GM08714 (cell line): Measurements from ENCODE around the gene GPR15.
A peak's percentile ranks its signal among the peaks of the same experiment; 100 is the strongest.

Source experiments
- H3K4me3 ChIP-seq: fragments of 200-500 bp; sonication (Bioruptor generic); 2 replicates; pipeline ENCODE4 v1.5.1; 2014; ENCODE audit warnings: mild to moderate bottlenecking, low read length, inconsistent platforms
- ZNF274 ChIP-seq: IDR thresholded peaks from 2 replicates; pipeline ENCODE4 v1.6.1; 2012; ENCODE audit warnings: mild to moderate bottlenecking, low read depth, low read length

The GPR15 gene

DNA sequence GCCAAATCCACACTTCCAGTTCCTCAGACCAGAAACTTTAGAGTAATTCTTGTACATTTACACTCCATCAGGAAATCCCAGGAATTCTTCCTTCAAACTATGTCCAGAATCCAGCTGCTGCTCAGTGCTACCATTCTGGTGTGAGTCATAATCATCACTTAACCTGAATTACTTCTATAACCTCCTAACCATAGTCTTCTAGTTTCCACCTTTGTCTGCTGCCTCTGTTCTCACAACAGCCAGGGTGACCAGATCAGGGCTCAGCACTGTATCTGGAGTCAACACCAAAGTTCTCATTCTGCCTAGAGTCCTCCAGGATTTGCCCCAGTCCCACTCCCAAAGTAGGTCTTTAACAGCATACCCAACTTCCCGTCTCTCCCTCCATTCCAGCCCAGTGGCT is 12.4 kb upstream of the GPR15 start:
- no peak overlapping the region for H3K4me3 ChIP-seq
- no peak for TF ChIP-seq ZNF274

DNA sequence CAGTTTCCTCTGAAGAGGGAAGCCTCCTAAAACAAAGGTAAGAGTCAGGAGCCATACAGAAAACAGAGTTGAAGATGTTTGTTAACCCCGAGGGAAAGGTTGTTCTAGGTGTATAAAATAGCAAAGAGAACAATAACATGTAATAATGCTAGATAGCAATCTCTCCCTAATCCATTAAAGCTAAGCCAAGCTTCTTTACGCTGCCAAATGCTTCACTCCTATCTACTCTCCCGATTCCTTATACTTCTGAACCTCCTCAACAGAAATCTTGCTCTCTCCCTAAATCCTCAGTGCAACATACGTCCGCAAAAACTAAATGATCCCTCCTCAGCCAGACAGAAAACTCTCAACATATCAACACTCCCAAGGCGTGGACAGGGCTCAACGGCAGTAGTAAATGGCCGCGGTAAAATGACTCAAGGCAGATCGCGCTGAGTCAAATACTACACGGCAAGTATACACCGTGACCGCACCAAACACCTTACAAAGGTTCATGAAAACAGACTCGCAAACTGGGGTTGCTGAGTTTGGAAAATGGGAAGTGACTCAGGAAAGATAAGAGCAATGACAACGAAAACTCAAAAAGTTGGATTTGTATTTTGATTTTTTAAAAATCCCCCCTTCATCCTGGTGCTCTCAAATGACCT is 9.8 kb upstream of the GPR15 start:
- peak overlapping the region; percentile 98 for H3K4me3 ChIP-seq
- no peak for TF ChIP-seq ZNF274

DNA sequence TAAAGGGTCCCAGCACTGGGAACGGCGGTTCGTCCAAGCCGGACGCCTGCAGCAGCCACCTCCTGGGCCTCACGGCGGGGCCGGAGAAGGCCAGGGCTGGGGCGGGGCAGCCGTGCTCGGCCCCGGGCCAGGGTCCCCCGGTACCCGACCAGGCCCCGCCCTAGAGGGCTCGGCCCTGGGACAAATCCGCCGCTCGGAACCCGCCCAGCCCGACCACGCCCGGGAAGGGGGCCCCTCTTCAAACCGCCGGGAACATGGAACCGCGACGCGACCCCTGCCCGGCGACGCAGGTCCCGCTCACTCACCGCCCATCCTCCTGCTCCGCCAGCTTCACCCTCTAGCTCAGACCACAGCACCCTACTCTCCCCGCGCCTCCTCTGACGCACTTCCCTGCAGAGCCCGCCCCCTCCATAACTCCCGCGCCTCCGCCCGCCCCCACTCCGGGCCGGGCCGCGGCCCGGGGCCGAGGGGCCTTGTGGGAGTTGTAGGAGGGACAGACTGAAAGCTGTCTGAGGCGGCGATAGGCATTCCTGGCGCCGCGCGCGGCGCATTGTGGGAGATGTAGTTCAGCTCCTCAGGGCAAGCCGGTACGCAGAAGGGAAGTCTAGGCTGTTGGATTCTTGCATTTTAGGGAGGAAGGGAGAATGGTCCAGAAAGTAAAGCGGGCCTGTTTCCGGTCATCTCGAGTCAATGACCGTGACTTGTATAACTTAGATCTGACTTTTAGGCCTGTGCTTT is 9.1 kb upstream of the GPR15 start, which contains the start of gene CLDND1:
Gene CLDND1 (minus strand): TSS at position 359 of the 738 bp plus-strand sequence. CDS start 1,478 bp downstream, outside the sequence.
- TF ChIP-seq ZNF274 = no peak
- peak within 1 kb of the TSS; percentile 98 for H3K4me3 ChIP-seq

DNA sequence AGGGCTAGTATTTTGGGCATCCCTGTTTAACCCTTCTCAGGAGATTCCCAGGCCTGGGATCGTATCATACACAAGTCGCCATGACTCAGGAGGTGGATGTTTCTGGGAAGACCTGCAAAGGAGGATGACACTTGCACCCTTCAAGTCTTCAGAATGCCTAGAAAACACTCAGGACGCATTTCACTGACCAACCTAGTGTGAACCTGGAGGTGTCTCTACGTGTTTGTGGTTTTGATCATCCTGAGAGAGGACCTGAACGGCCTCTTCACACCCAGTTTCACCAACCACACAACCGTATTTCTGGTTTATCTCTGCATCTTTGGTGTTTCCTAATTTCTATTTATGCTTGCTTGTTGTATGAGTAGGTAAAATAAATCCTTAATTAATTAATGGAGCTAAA is 6.3 kb upstream of the GPR15 start:
- H3K4me3 ChIP-seq = peak overlapping the region; percentile 15

DNA sequence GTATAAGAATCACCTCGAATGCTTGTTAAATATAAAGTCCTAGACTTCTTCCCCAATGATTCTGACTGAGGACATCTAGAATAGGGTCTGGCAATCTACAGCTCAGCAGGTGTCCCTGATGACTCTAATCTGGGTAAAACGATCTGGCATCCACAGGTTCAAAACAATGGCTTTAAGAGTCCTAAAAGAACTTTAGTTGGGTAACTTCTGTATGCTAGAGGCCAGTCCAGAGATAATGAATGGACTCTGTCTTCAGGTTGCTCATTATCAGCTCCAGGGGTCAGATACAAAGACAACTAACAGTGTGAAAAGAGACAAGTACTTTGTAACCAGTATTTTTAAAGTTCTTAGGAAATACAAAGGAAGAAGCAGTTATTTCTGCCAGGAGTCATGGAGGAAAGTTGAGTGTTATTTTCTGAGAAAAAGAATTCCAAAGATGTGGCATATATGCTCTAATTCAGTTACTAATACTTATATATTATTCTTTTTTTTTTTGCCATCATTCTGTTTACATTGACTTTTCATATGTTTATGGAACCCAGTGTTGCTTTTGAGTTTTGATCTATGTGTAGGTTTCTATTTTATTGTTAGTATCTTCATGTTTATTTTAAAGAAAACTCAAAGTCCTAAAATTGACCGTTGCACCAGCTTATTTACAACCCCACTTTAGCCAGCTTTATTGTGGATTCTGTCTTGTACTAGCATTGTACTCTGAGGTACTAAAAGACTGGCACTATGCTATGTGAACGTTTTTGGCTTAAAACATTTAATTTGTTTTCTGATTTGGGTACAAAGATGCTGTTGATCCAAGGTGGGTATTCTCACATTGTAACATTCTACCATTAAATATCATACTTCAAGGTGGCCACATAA is 3.1 kb upstream of the GPR15 start:
- H3K4me3 ChIP-seq = peak overlapping the region; percentile 91
- no peak for TF ChIP-seq ZNF274

More for the DNA sequence above, 6.3 kb upstream of the GPR15 start:
- TF ChIP-seq ZNF274 = no peak

DNA sequence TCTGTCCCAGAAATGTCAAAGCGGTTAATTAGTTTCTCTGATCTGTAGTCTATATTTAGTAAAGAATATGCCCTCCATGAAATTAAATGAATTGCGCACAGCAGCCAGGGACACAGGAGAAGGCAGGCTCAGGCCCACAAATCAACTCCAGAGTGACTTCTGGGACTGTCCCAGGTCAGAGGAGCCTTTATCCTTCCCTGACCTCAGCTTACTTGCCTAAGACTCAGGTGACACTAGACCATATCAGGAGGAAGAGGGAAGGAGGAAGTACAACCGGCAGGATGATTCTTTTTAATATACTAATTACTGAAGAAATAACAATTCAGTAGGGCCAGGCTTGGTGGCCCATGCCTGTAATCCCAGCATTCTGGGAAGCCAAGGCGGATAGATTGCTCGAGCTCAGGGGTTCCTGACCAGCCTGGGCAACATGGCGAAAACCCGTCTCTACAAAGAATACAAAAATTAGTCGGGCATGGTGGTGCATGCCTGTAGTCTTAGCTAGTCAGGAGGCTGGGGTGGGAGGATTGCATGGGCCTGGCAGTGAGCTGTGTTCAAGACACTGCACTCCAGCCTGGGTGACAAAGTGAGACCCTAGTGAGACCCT is 1.8 kb upstream of the GPR15 start:
- no peak for TF ChIP-seq ZNF274
- H3K4me3 ChIP-seq = peak overlapping the region; percentile 91

- TF ChIP-seq ZNF274 = no peak
- H3K4me3 ChIP-seq = peak overlapping the region; percentile 91
Observed at GRCh38 chr3:98530676-98531075, 1.1 kb upstream of the GPR15 start.

DNA sequence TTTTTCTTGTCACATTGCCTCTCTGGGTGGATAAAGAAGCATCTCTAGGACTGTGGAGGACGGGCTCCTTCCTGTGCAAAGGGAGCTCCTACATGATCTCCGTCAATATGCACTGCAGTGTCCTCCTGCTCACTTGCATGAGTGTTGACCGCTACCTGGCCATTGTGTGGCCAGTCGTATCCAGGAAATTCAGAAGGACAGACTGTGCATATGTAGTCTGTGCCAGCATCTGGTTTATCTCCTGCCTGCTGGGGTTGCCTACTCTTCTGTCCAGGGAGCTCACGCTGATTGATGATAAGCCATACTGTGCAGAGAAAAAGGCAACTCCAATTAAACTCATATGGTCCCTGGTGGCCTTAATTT is 478 bp downstream of the GPR15 start:
- no peak for TF ChIP-seq ZNF274
- peak overlapping the region; percentile 91 for H3K4me3 ChIP-seq

- peak overlapping the region; percentile 91 for H3K4me3 ChIP-seq
- no peak for TF ChIP-seq ZNF274
Observed at GRCh38 chr3:98532709-98533571, 1.2 kb downstream of the GPR15 start.

DNA sequence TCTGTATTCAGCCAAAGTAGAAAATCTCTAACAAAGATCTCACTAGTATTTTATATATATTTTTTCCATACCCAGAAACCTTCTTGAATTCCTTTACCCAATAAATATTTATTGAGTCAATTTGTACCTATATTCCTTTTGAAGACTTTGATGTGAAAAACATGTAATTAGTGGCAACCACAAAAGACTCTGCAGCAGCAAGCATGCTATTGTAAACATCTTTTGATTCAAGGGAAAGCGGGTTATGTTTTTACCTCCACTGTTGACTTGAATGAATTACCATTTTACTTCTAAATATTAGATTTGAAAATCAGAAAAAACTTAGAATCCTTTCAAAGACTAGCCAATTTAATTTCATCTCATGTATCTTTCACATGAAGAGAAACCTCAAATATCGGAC is 2.4 kb downstream of the GPR15 start:
- peak overlapping the region; percentile 91; the same call in 1 of the 2 replicates for H3K4me3 ChIP-seq
- no peak for TF ChIP-seq ZNF274

DNA sequence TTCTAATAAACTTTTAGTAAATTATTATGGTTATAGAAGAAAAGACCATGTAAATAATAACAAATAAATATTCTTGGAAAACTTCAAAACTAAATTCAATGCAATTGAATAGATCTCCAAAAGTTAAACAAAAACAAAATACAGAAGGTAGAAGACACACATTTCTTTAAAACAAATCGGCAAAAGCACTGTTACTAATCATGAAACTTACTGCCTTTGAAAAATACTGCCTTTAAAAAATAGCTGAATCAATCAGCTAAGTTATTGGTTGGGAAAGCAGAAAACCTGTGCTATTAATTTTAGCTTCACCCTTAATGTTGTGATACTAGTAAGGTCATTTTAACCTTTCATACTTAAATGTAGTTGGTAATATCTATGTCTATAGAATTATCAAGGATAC is 3.0 kb downstream of the GPR15 start:
- peak overlapping the region; percentile 91; the same call in 1 of the 2 replicates for H3K4me3 ChIP-seq
- TF ChIP-seq ZNF274 = no peak

DNA sequence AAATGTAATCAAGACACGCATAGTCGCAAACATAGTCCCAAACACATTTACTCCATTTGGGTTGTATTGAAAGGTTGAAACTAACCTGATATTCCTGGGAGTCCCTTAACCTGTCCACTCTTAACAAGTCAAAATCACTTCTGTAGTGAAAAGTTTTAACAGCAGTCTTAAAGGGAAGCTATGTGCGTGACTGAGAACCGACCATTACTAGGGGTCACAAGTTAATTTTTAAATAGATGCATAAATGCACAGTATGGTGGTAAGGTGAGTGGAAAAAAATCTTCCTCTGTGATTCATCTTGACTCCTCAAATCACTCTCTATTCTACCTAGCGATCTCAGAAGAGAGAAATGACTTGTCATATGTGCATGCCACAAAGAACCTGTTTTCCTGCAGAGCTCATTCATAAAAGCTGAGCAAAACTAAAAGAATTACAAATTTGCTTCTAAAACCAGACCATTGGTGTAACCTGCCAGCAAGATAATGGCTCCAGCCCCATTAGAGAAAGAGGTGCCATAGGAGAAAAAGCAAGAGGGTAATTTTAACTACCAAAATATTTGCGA is 4.8 kb downstream of the GPR15 start:
- TF ChIP-seq ZNF274 = no peak
- H3K4me3 ChIP-seq = peak overlapping the region; percentile 91; the same call in 1 of the 2 replicates

- TF ChIP-seq ZNF274 = no peak
- H3K4me3 ChIP-seq = no peak overlapping the region
Observed at GRCh38 chr3:98540346-98540745, 8.6 kb downstream of the GPR15 start.
